Measurements from ENCODE around the gene CLRN1. TPM values are rescaled to one million over a fixed set of nuclear protein-coding genes. Genes with fewer than 3 reads are reported as not detected.
A peak's percentile ranks its signal among the peaks of the same experiment; 100 is the strongest.

Gene CLRN1
- total RNA-seq, 1 donor from 2014 or later: not detected

GRCh38 chr3:150931745-150932144 is 40.8 kb downstream of the CLRN1 start:
- intact Hi-C loops (cut with DNase I): no loop called here
- no peak for DNase-seq
- ATAC-seq (ENCODE audit: poor library complexity): peak; percentile 77

- no peak for ATAC-seq (ENCODE audit: poor library complexity)
- intact Hi-C loops (cut with DNase I): no loop called here
Observed at GRCh38 chr3:150930839-150931238, 41.7 kb downstream of the CLRN1 start.

GRCh38 chr3:150928234-150928633 is 44.3 kb downstream of the CLRN1 start:
- ATAC-seq (ENCODE audit: poor library complexity) (no peak), DNase-seq (no peak)
- intact Hi-C loops (cut with DNase I): loop anchor here (10.0 kb wide), 1 partner anchor 217 kb away; no protein-coding TSS in a partner anchor

More at GRCh38 chr3:150930839-150931238, 41.7 kb downstream of the CLRN1 start:
- DNase-seq: no peak

- intact Hi-C loops (cut with DNase I): loop anchor here (10.0 kb wide), 1 partner anchor 218 kb away; no protein-coding TSS in a partner anchor
Observed at GRCh38 chr3:150926328-150926727, 46.2 kb downstream of the CLRN1 start.

GRCh38 chr3:150925751-150926201 is 46.8 kb downstream of the CLRN1 start:
- ATAC-seq (ENCODE audit: poor library complexity) (peak; percentile 87), DNase-seq (peak; percentile 48)

More at GRCh38 chr3:150926328-150926727, 46.2 kb downstream of the CLRN1 start:
- DNase-seq (no peak), ATAC-seq (ENCODE audit: poor library complexity) (no peak)

GRCh38 chr3:150922611-150923010 is 49.9 kb downstream of the CLRN1 start:
- ATAC-seq (ENCODE audit: poor library complexity) (no peak), DNase-seq (no peak)
- intact Hi-C loops (cut with DNase I): loop anchor here (10.0 kb wide), 1 partner anchor 222 kb away; no protein-coding TSS in a partner anchor

More at GRCh38 chr3:150925751-150926201, 46.8 kb downstream of the CLRN1 start:
- intact Hi-C loops (cut with DNase I): loop anchor here (10.0 kb wide), 1 partner anchor 219 kb away; no protein-coding TSS in a partner anchor

GRCh38 chr3:150921209-150921608 is 51.3 kb downstream of the CLRN1 start:
- DNase-seq (no peak), ATAC-seq (ENCODE audit: poor library complexity) (no peak)
- intact Hi-C loops (cut with DNase I): loop anchor here (10.0 kb wide), 1 partner anchor 224 kb away; no protein-coding TSS in a partner anchor

- ATAC-seq (ENCODE audit: poor library complexity): no peak
- no peak for DNase-seq
- intact Hi-C loops (cut with DNase I): loop anchor here (10.0 kb wide), 1 partner anchor 225 kb away; no protein-coding TSS in a partner anchor
Observed at GRCh38 chr3:150920236-150920635, 52.3 kb downstream of the CLRN1 start.

GRCh38 chr3:150917951-150918350 is 54.6 kb downstream of the CLRN1 start:
- ATAC-seq (ENCODE audit: poor library complexity) (no peak), DNase-seq (no peak)
- intact Hi-C loops (cut with DNase I): no loop called here

- DNase-seq (no peak), ATAC-seq (ENCODE audit: poor library complexity) (peak; percentile 88)
- intact Hi-C loops (cut with DNase I): no loop called here
Observed at GRCh38 chr3:150913133-150913922, 59.2 kb downstream of the CLRN1 start.

GRCh38 chr3:150912501-150912900 is 60.0 kb downstream of the CLRN1 start:
- DNase-seq (no peak), ATAC-seq (ENCODE audit: poor library complexity) (no peak)
- intact Hi-C loops (cut with DNase I): no loop called here

- intact Hi-C loops (cut with DNase I): no loop called here
- DNase-seq (no peak), ATAC-seq (ENCODE audit: poor library complexity) (no peak)
Observed at GRCh38 chr3:150911771-150912170, 60.8 kb downstream of the CLRN1 start.

GRCh38 chr3:150906461-150906860 is 66.1 kb downstream of the CLRN1 start:
- DNase-seq (no peak), ATAC-seq (ENCODE audit: poor library complexity) (no peak)
- intact Hi-C loops (cut with DNase I): no loop called here

- ATAC-seq (ENCODE audit: poor library complexity): no peak
- intact Hi-C loops (cut with DNase I): no loop called here
- DNase-seq: no peak
Observed at GRCh38 chr3:150905746-150906145, 66.8 kb downstream of the CLRN1 start.

- ATAC-seq (ENCODE audit: poor library complexity) (no peak), DNase-seq (no peak)
- intact Hi-C loops (cut with DNase I): no loop called here
Observed at GRCh38 chr3:150905339-150905738, 67.2 kb downstream of the CLRN1 start, which contains the start of gene MINDY4B. Gene MINDY4B, minus strand, starts transcription at chr3:150905439. Its CDS starts 0 bp downstream, at chr3:150905439.

GRCh38 chr3:150902988-150903387 is 69.5 kb downstream of the CLRN1 start:
- ATAC-seq (ENCODE audit: poor library complexity) (no peak), DNase-seq (no peak)
- intact Hi-C loops (cut with DNase I): no loop called here

GRCh38 chr3:150901793-150902192 is 70.7 kb downstream of the CLRN1 start:
- intact Hi-C loops (cut with DNase I): no loop called here
- DNase-seq (no peak), ATAC-seq (ENCODE audit: poor library complexity) (no peak)

GRCh38 chr3:150899141-150899540 is 73.4 kb downstream of the CLRN1 start:
- ATAC-seq (ENCODE audit: poor library complexity) (no peak), DNase-seq (no peak)
- intact Hi-C loops (cut with DNase I): no loop called here

- intact Hi-C loops (cut with DNase I): no loop called here
- ATAC-seq (ENCODE audit: poor library complexity) (no peak), DNase-seq (no peak)
Observed at GRCh38 chr3:150898046-150898754, 74.3 kb downstream of the CLRN1 start.
